ENCODE measurements around the gene MOK.
A peak's percentile ranks its signal among the peaks of the same experiment; 100 is the strongest.
"Not testable (repeated sequence)": the region's sequence is repeated elsewhere in the genome, so short reads cannot be mapped to it uniquely, and the experiment has no call there.

Gene MOK

GRCh38 chr14:102333795-102334705 is 29.1 kb upstream of the MOK start:
- TF ChIP-seq, protein P1, sequence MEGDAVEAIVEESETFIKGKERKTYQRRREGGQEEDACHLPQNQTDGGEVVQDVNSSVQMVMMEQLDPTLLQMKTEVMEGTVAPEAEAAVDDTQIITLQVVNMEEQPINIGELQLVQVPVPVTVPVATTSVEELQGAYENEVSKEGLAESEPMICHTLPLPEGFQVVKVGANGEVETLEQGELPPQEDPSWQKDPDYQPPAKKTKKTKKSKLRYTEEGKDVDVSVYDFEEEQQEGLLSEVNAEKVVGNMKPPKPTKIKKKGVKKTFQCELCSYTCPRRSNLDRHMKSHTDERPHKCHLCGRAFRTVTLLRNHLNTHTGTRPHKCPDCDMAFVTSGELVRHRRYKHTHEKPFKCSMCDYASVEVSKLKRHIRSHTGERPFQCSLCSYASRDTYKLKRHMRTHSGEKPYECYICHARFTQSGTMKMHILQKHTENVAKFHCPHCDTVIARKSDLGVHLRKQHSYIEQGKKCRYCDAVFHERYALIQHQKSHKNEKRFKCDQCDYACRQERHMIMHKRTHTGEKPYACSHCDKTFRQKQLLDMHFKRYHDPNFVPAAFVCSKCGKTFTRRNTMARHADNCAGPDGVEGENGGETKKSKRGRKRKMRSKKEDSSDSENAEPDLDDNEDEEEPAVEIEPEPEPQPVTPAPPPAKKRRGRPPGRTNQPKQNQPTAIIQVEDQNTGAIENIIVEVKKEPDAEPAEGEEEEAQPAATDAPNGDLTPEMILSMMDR (IDR thresholded peaks at IDR 0.05; ENCODE audit: control insufficient read depth, extremely low read depth, insufficient read depth), result no peak
- no peak for DNase-seq (ENCODE audit: low read depth)
- H3K4me3 ChIP-seq (ENCODE audit: low read depth, low read length), result no peak overlapping the region

DNA sequence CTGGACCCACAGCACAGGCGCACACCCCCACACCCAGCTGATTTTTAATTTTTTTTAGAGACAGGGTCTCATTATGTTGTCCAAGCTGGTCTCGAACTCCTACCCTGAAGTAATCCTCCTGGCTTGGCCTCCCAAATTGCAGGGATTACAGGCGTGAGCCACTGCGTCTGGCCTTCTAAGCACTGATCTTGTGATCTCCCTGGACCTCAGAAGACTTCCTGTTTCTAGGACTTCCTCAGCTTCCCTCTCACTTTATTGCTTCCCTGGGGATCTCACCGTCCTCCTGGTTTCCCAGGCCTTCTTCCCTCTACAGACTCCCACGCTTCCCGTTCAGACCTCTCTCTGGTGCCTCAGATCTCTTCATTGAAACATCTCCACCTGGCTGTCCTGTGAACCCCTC is 28.4 kb upstream of the MOK start:
- no peak overlapping the region for H3K4me3 ChIP-seq (ENCODE audit: low read depth, low read length)
- TF ChIP-seq, protein P1 (IDR thresholded peaks at IDR 0.05; ENCODE audit: control insufficient read depth, extremely low read depth, insufficient read depth), result no peak
- DNase-seq (ENCODE audit: low read depth), result no peak

- DNase-seq (ENCODE audit: low read depth), result no peak
- no peak overlapping the region for H3K4me3 ChIP-seq (ENCODE audit: low read depth, low read length)
Measured at GRCh38 chr14:102330806-102331205, 25.8 kb upstream of the MOK start.

DNA sequence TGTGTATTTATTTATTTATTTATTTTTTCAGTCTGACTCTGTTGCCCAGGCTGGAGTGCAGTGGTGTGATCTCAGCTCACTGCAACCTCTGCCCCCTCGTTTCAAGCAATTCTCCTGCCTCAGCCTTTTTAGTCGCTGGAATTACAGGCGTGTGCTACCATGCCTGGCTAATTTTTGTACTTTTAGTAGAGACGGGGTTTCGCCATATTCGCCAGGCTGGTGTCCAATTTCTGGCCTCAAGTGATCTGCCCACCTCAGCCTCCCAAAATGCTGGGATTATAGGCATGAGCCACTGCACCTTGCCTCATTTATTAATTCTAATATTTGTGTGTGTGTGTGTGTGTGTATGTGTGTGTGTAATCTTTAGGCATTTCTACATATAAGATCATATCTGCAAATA is 24.4 kb upstream of the MOK start:
- H3K4me3 ChIP-seq (ENCODE audit: low read depth, low read length); DNase-seq (ENCODE audit: low read depth): not testable (repeated sequence)

More at GRCh38 chr14:102330806-102331205, 25.8 kb upstream of the MOK start:
- TF ChIP-seq, protein P1 (IDR thresholded peaks at IDR 0.05; ENCODE audit: control insufficient read depth, extremely low read depth, insufficient read depth), result no peak

DNA sequence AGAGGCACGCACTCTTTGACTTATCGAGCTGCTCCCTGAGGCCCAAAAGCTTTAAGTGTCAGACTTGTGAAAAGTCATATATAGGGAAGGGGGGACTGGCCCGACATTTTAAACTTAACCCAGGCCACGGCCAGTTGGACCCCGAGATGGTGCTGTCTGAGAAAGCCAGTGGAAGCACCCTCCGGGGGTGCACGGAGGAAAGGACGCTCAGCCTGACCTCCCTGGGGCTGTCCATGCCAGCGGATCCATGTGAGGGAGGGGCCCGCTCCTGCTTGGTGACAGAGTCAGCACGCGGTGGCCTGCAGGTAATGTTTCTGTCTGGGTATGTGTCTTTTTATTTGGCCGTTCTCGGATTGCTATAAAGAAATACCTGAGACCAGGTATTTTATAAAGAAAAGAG is 21.6 kb upstream of the MOK start:
- H3K4me3 ChIP-seq (ENCODE audit: low read depth, low read length), result no peak overlapping the region
- TF ChIP-seq, protein P1 (IDR thresholded peaks at IDR 0.05; ENCODE audit: control insufficient read depth, extremely low read depth, insufficient read depth), result no peak

GRCh38 chr14:102325791-102326345 is 20.9 kb upstream of the MOK start:
- no peak overlapping the region for H3K4me3 ChIP-seq (ENCODE audit: low read depth, low read length)
- DNase-seq (ENCODE audit: low read depth), result no peak
- TF ChIP-seq, protein P1 (IDR thresholded peaks at IDR 0.05; ENCODE audit: control insufficient read depth, extremely low read depth, insufficient read depth), result no peak

More for the DNA sequence above, 21.6 kb upstream of the MOK start:
- no peak for DNase-seq (ENCODE audit: low read depth)

DNA sequence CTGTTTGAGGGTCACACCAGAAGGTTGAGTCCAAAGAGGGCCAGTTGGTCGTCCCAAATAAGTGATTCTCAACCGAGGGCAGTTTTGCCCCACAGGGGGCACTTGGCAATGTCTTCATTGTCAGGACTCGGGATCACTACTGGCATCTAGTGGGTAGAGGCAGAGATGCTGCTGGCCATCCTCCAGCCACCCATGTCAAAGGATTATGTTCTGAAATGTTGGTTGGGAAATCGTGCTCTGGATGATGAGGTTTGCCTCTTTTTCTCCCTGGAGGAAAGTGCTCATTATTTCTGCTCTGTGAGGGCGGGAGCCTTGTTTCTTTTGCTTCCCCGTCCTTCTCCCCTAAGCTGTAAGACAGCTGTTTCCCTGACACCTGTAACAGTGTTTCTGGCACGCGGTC is 18.1 kb upstream of the MOK start:
- TF ChIP-seq, protein P1 (IDR thresholded peaks at IDR 0.05; ENCODE audit: control insufficient read depth, extremely low read depth, insufficient read depth), result peak; percentile 77
- H3K4me3 ChIP-seq (ENCODE audit: low read depth, low read length), result no peak overlapping the region
- peak; percentile 22 for DNase-seq (ENCODE audit: low read depth)
